ENCODE measurements around the gene CYTH1.

GRCh38 chr17:78709751-78710181, 72.3 kb downstream of the CYTH1 start:
- TF ChIP-seq, protein P1, sequence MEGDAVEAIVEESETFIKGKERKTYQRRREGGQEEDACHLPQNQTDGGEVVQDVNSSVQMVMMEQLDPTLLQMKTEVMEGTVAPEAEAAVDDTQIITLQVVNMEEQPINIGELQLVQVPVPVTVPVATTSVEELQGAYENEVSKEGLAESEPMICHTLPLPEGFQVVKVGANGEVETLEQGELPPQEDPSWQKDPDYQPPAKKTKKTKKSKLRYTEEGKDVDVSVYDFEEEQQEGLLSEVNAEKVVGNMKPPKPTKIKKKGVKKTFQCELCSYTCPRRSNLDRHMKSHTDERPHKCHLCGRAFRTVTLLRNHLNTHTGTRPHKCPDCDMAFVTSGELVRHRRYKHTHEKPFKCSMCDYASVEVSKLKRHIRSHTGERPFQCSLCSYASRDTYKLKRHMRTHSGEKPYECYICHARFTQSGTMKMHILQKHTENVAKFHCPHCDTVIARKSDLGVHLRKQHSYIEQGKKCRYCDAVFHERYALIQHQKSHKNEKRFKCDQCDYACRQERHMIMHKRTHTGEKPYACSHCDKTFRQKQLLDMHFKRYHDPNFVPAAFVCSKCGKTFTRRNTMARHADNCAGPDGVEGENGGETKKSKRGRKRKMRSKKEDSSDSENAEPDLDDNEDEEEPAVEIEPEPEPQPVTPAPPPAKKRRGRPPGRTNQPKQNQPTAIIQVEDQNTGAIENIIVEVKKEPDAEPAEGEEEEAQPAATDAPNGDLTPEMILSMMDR (IDR thresholded peaks at IDR 0.05): no peak
- TF ChIP-seq POLR2AphosphoS5 (IDR thresholded peaks at IDR 0.05; ENCODE audit: low read depth, low read length): no peak
